Measurements from ENCODE around the gene GMPR2. TPM values are rescaled to one million over a fixed set of nuclear protein-coding genes. Genes with fewer than 3 reads are reported as not detected.

The GMPR2 gene
- total RNA-seq, 1 donor from 2014 or later, result 55.8 TPM

DNA sequence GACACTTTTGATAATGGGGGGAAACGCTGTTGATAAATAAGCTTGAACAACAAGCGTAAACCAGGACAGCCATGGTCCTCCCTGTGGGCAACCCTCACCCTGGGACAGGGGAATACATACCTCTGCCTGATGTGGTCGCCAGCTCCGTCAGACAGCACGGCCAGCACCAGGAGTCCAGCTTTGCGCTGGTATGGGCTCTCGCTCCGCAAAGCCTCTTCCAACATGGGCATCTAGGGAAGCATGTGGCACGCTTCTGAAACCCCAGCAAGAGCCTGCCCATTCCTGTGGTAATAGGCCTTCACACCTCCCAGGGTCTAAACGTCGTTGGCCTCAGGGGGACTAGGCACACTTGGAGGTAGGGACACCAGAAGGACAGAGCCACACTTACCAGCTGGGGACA, 47.0 kb upstream of the GMPR2 start:
- DNase-seq, result no peak
- Mint-ChIP-seq H3K27ac (ENCODE audit: unreplicated experiment) (no peak overlapping the region), H3K27me3 (ENCODE audit: unreplicated experiment) (peaks cover 7% of the 10 kb centered on the region), H3K36me3 (ENCODE audit: unreplicated experiment) (no peaks in the 10 kb centered on the region), H3K4me1 (ENCODE audit: low read depth, unreplicated experiment) (peaks cover 2% of the 10 kb centered on the region), H3K9me3 (ENCODE audit: unreplicated experiment) (peaks cover 3% of the 10 kb centered on the region), H3K4me3 (ENCODE audit: unreplicated experiment) (no peak overlapping the region)
- TF ChIP-seq CTCF (IDR thresholded peaks at IDR 0.05; ENCODE audit: partially characterized antibody, unreplicated experiment), result no peak

- no peak for TF ChIP-seq CTCF (IDR thresholded peaks at IDR 0.05; ENCODE audit: partially characterized antibody, unreplicated experiment)
- Mint-ChIP-seq H3K27me3 (ENCODE audit: unreplicated experiment) (peaks cover 3% of the 10 kb centered on the region), H3K9me3 (ENCODE audit: unreplicated experiment) (peaks cover 3% of the 10 kb centered on the region), H3K36me3 (ENCODE audit: unreplicated experiment) (no peaks in the 10 kb centered on the region), H3K4me3 (ENCODE audit: unreplicated experiment) (peak overlapping the region; percentile 67), H3K27ac (ENCODE audit: unreplicated experiment) (no peak overlapping the region), H3K4me1 (ENCODE audit: low read depth, unreplicated experiment) (no peaks in the 10 kb centered on the region)
- no peak for DNase-seq
These were observed 45.7 kb upstream of the GMPR2 start for GRCh38 chr14:24186831-24187538.

GRCh38 chr14:24187539-24187915, 45.2 kb upstream of the GMPR2 start:
- no peak for DNase-seq
- Mint-ChIP-seq H3K4me3 (ENCODE audit: unreplicated experiment) (peak overlapping the region; percentile 85), H3K27me3 (ENCODE audit: unreplicated experiment) (peaks cover 3% of the 10 kb centered on the region), H3K9me3 (ENCODE audit: unreplicated experiment) (peaks cover 3% of the 10 kb centered on the region), H3K27ac (ENCODE audit: unreplicated experiment) (no peak overlapping the region), H3K36me3 (ENCODE audit: unreplicated experiment) (no peaks in the 10 kb centered on the region), H3K4me1 (ENCODE audit: low read depth, unreplicated experiment) (no peaks in the 10 kb centered on the region)
- TF ChIP-seq CTCF (IDR thresholded peaks at IDR 0.05; ENCODE audit: partially characterized antibody, unreplicated experiment), result no peak

- no peaks in the 10 kb centered on the region for H3K36me3 Mint-ChIP-seq (ENCODE audit: unreplicated experiment)
- peaks cover 5% of the 10 kb centered on the region for H3K9me3 Mint-ChIP-seq (ENCODE audit: unreplicated experiment)
- H3K4me1 Mint-ChIP-seq (ENCODE audit: low read depth, unreplicated experiment), result no peaks in the 10 kb centered on the region
- TF ChIP-seq CTCF (IDR thresholded peaks at IDR 0.05; ENCODE audit: partially characterized antibody, unreplicated experiment), result no peak
- peak; percentile 93 for DNase-seq
- peak within 1 kb of the TSS; percentile 68 for H3K27ac Mint-ChIP-seq (ENCODE audit: unreplicated experiment)
- H3K27me3 Mint-ChIP-seq (ENCODE audit: unreplicated experiment), result peaks cover 3% of the 10 kb centered on the region
- H3K4me3 Mint-ChIP-seq (ENCODE audit: unreplicated experiment), result peak within 1 kb of the TSS; percentile 85
These were observed 44.3 kb upstream of the GMPR2 start, which contains the start of gene IPO4 for GRCh38 chr14:24188251-24189058. IPO4 (minus strand) TSS chr14:24188816; CDS start chr14:24188787, 29 bp downstream.

GRCh38 chr14:24189059-24189375, 43.7 kb upstream of the GMPR2 start:
- no peak for DNase-seq
- no peak overlapping the region for H3K27ac Mint-ChIP-seq (ENCODE audit: unreplicated experiment)
- no peaks in the 10 kb centered on the region for H3K4me1 Mint-ChIP-seq (ENCODE audit: low read depth, unreplicated experiment)
- peaks cover 5% of the 10 kb centered on the region for H3K9me3 Mint-ChIP-seq (ENCODE audit: unreplicated experiment)
- no peaks in the 10 kb centered on the region for H3K36me3 Mint-ChIP-seq (ENCODE audit: unreplicated experiment)
- TF ChIP-seq CTCF (IDR thresholded peaks at IDR 0.05; ENCODE audit: partially characterized antibody, unreplicated experiment), result no peak
- peak overlapping the region; percentile 85 for H3K4me3 Mint-ChIP-seq (ENCODE audit: unreplicated experiment)
- H3K27me3 Mint-ChIP-seq (ENCODE audit: unreplicated experiment), result peaks cover 5% of the 10 kb centered on the region
